GM21619 (cell line): ENCODE measurements around the gene ALOX12.

ENCODE experiments used
- ATAC-seq: cut with Tn5 transposase; IDR thresholded peaks from one replicate; pipeline ENCODE4 v1.9.1; 2021; ENCODE audit not compliant: unreplicated experiment

ALOX12 gene

DNA sequence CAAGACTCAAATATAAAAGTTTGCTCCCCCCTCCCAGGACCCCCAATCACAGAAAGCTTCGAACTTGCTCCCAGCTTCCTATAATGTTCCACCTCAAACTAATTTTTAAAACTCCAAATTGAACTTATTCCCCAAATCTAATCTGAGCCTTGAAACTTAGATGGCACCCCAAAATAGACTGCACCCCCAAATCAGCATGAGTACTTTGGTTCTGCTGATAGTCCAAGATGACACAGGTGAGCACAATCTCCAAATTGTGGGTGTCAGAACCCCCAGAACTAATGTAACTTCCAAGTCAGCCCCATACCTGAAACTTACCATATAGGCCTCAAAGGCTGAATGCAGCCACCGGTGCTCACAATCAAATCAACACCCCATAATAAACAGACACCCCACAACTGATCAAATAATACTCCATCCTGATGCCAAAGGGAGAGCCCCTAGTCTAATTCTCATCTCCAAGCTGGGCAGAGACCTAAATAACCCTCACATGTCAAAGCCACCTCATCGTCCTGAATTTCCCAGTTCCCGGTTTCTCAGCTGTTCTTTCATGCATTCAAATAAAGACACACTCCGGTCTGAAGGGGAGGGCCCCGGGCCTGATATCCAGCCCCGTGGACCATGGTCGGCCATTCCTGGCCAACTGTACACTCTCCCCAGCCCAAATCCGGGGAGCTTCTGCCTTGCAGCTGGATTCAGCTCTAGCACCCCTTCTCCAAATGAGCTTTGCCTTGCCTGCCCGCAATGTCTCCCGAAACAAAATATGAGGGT lies 25.2 kb downstream of the ALOX12 start:
- ATAC-seq = no peak

- ATAC-seq = peak; percentile 49
Measured at GRCh38 chr17:7021993-7022778, 26.3 kb downstream of the ALOX12 start.

DNA sequence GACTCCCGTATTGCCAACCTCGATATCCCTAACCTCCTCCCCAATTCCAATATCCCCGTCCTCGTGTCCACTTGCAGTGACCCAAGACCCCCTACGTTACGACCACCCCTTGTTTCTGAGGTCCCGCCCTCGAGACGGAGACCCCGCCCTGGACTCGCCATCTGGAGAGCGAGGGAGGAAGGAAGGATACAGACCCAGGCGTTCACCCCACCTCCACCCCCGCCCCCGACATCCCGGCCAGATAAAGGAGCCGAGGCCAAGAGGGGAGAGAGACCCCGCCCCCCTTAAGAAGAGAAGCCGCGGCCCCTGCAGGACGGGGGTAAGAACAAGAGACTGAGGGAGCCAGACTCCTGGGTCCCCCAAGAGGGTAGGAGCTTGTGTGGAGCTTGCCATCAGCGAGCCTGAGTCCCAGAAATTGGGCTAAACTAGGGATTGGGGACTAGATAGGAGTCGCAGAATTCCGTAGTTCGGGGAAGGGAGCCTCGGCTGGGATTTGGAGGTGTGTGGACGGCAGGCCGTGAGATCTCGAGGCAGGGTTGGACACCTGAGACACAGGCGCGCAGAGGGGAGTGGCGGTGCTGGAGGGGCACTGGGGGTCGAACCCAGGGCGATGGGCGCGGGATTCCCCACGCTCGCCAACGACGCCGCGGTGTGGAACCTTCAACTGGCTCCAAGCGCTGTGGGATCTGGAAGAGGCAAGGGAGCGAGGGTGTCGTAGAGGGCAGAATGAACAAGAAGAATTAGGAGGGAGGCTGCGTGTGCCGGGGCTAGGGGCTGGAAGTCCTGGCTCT lies 27.1 kb downstream of the ALOX12 start, which contains the start of gene BCL6B:
BCL6B (plus strand) TSS at position 270 of the 791 bp plus-strand sequence. CDS start 622 bp downstream, outside the sequence.
- no peak for ATAC-seq

- peak; percentile 50 for ATAC-seq
Measured at GRCh38 chr17:7023576-7024401, 27.9 kb downstream of the ALOX12 start.

DNA sequence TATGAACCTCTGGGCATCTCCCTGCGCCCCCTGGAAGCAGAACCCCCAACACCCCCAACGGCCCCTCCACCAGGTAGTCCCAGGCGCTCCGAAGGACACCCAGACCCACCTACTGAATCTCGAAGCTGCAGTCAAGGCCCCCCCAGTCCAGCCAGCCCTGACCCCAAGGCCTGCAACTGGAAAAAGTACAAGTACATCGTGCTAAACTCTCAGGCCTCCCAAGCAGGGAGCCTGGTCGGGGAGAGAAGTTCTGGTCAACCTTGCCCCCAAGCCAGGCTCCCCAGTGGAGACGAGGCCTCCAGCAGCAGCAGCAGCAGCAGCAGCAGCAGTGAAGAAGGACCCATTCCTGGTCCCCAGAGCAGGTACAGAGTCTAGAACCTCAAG lies 28.5 kb downstream of the ALOX12 start:
- no peak for ATAC-seq

DNA sequence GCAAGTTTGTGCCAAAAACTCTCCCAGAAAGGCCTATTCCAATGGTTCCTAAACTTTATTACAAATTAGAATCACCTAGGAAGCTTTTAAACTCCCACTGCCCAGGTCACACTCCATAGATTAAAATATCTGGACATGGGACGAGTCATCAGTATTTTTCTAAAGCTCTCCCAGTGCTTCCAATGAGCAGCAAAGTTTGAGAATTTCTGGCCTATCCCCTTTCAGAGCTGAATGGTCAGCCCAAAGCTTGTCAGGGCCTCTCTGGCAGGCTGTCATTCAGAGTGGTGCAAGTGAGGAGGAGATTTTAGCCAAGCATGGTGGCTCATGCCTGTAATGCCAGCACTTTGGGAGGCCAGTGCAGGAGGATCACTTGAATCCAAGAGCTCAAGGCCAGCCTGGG lies 29.4 kb downstream of the ALOX12 start:
- no peak for ATAC-seq

DNA sequence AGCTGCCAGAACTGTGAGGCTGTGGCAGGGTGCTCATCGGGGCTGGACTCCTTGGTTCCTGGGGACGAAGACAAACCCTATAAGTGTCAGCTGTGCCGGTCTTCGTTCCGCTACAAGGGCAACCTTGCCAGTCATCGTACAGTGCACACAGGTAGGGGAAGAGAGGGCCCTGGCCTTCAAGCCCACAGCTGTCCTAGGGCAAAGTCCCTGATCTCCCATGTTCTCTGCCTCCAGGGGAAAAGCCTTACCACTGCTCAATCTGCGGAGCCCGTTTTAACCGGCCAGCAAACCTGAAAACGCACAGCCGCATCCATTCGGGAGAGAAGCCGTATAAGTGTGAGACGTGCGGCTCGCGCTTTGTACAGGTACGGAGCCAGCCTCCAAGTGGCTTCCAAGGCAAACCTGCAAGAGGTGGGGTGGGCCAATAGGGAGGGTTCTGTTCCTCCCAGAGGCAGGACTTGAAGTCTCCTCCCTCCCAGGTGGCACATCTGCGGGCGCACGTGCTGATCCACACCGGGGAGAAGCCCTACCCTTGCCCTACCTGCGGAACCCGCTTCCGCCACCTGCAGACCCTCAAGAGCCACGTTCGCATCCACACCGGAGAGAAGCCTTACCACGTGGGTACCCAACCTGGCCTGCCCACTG lies 30.7 kb downstream of the ALOX12 start:
- ATAC-seq = no peak

DNA sequence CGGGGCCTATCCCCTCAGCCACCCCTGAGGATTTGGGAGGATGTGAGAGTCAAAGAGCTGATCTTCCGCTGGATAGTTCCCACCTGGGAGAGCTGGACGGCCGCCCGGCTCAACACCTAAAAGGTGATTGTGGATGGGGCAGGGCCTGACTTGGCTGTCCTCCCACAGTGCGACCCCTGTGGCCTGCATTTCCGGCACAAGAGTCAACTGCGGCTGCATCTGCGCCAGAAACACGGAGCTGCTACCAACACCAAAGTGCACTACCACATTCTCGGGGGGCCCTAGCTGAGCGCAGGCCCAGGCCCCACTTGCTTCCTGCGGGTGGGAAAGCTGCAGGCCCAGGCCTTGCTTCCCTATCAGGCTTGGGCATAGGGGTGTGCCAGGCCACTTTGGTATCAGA lies 31.5 kb downstream of the ALOX12 start:
- ATAC-seq = no peak

DNA sequence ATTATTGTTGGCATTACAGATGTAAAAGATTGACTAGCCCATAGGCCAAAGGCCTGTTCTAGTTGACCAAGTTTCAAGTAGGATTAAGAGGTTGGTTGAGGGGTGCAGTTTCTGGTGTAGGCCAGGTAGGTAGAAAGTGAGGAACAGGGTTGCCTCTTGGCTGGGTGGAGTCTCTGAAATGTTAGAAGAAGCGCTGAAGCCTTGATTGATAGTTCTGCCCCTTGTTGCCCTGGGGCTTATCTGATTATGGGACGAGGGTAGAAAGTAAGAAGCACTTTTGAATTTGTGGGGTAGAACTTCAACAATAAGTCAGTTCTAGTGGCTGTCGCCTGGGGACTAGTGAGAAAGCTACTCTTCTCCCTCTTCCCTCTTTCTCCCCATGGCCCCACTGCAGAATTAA lies 33.2 kb downstream of the ALOX12 start:
- no peak for ATAC-seq

DNA sequence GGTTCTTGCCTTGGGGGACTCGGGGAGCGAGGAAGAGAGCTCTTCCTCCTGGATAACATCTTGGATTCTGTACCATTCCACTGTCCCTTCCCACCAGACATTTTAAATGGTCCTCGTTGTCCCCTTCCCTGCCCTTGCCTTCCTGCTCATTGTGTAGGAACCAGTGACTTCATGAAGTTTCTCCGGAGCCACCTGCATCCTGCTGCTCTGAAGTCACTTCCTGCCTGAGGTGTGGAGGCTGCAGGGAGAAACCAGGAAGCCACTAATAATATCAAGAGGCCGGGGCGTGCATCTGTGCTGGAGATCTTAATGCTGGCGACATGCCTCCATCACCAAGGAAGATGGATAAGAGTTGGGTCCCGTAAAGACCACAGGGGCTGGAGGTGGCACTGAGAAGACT lies 33.8 kb downstream of the ALOX12 start:
- no peak for ATAC-seq

DNA sequence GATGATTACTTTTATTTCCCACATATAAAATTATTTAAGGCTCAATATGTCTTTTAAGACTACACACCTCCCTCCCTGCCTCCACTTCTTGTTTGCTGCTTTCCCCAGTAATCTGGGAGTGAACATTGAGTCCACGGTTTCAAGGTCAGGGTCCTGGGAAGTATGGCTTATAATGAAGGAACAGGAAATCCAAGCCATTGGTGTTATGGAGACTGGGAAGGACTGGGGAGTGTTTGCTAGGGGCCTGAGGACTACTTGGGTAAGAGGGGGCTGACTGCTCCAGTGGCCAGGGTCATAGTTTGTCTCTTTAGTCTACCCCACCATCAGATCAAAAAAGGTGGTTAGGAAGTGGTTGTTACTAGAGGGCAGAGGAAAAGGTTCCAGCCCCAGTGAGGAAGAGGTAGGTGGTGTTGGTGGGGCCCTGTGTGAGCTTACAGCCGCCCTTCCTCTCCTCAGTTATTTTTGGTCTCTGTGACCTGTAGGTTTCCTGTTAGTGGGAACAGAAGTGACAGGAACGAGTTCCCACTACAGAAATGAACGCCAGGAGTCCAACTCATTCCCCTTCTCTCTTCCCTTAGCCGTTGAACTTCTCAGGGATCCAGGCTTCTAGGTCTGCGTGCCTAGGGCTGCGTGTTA lies 39.2 kb downstream of the ALOX12 start:
- peak; percentile 18 for ATAC-seq

DNA sequence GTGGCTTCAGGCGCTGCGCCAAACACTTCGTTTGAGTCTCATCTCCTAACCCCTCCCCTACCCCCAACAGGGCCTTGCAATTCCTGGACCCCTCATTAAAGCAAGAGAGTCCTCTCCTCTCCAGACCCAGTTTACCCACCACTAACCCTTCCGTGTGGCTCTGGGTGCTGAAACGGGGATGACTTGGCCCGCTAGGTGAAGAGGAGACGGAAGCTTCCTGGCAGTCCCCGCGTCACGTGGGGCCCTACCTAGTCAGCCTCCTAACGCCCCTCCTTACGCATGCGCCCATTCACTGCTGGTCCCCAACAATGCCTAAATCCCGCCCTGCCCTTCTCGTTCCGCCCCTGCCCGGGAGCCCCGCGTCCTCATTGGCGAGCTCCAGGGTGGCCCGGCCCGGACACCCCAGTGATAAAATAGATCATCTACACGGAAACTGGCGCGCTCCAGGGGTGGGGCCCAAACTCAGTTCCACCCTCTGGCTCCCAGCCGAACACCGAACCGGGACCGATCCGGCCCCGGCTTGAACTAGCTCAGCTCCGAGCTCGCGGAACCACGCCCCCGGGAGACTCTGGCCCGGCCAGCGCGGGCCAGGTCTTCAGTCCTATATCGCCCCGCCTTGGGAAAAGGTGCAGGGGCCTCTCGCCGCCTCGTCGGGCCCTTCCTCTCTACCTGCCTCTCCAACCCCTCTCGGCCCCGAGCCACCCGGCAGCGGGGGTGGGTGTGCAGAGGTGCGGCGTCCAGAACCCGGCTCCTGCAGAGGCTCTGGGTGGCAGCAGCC lies 39.9 kb downstream of the ALOX12 start, which contains the start of gene SLC16A13:
SLC16A13 (plus strand) TSS at position 425 of the 778 bp plus-strand sequence. CDS start 368 bp downstream, outside the sequence.
- peak; percentile 90 for ATAC-seq

DNA sequence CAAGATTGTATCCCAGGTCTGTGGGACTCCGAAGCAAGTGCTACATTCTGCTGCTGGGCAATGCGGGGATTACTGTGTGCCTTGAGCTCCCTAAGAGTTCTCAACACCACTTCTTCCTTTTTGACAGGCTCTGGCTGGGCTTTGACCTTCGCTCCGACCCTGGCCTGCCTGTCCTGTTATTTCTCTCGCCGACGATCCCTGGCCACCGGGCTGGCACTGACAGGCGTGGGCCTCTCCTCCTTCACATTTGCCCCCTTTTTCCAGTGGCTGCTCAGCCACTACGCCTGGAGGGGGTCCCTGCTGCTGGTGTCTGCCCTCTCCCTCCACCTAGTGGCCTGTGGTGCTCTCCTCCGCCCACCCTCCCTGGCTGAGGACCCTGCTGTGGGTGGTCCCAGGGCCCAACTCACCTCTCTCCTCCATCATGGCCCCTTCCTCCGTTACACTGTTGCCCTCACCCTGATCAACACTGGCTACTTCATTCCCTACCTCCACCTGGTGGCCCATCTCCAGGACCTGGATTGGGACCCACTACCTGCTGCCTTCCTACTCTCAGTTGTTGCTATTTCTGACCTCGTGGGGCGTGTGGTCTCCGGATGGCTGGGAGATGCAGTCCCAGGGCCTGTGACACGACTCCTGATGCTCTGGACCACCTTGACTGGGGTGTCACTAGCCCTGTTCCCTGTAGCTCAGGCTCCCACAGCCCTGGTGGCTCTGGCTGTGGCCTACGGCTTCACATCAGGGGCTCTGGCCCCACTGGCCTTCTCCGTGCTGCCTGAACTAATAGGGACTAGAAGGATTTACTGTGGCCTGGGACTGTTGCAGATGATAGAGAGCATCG lies 42.4 kb downstream of the ALOX12 start:
- ATAC-seq = no peak

GRCh38 chr17:7039832-7040231 lies 44.0 kb downstream of the ALOX12 start:
- ATAC-seq = no peak

- no peak for ATAC-seq
Measured at GRCh38 chr17:7041607-7042500, 46.0 kb downstream of the ALOX12 start.

GRCh38 chr17:7042501-7043181 lies 46.8 kb downstream of the ALOX12 start:
- ATAC-seq = no peak
